Stimulated activated naive CD4-positive, alpha-beta T cell (primary cell): ENCODE results near the gene OR8K5.
"Not testable (repeated sequence)": the region's sequence is repeated elsewhere in the genome, so short reads cannot be mapped to it uniquely, and the experiment has no call there.

Source experiments
- DNase-seq, 6 experiments: peaks; one replicate each; lab custom pipeline; 2025; lab: John Stamatoyannopoulos, UW

The OR8K5 gene

GRCh38 chr11:56160217-56160616, at the start of gene OR8K5:
Gene OR8K5, minus strand, starts transcription at chr11:56160317. Its CDS starts 0 bp downstream, at chr11:56160317.
- DNase-seq = no peak

GRCh38 chr11:56207790-56208189, 47.7 kb upstream of the OR8K5 start:
- no peak for DNase-seq

- DNase-seq = no peak
Measured at GRCh38 chr11:56197367-56197766, 37.2 kb upstream of the OR8K5 start.

GRCh38 chr11:56196705-56197104, 36.6 kb upstream of the OR8K5 start:
- no peak for DNase-seq

GRCh38 chr11:56188602-56189001, 28.5 kb upstream of the OR8K5 start:
- no peak for DNase-seq

GRCh38 chr11:56183459-56183858, 23.3 kb upstream of the OR8K5 start:
- no peak for DNase-seq

- DNase-seq = no peak
Measured at GRCh38 chr11:56176318-56176717, 16.2 kb upstream of the OR8K5 start, which contains the start of gene OR5J2. Gene OR5J2, plus strand, starts transcription at chr11:56176618. Its CDS starts 0 bp downstream, at chr11:56176618.

- DNase-seq = no peak
Measured at GRCh38 chr11:56172256-56172830, 12.2 kb upstream of the OR8K5 start.

GRCh38 chr11:56163804-56164203, 3.7 kb upstream of the OR8K5 start:
- DNase-seq = no peak

- no peak for DNase-seq
Measured at GRCh38 chr11:56152333-56152732, 7.8 kb downstream of the OR8K5 start.

GRCh38 chr11:56151376-56151775, 8.7 kb downstream of the OR8K5 start:
- DNase-seq = no peak

GRCh38 chr11:56143681-56144080, 16.4 kb downstream of the OR8K5 start:
- not testable (repeated sequence) for DNase-seq

- DNase-seq = no peak
Measured at GRCh38 chr11:56140151-56140661, 19.9 kb downstream of the OR8K5 start, which contains the start of gene OR8J3. Gene OR8J3, minus strand, starts transcription at chr11:56140201. Its CDS starts 2,483 bp downstream, at chr11:56137718.

GRCh38 chr11:56122073-56122472, 38.0 kb downstream of the OR8K5 start, which contains the start of gene OR8H3:
Gene OR8H3, plus strand, starts transcription at chr11:56122373. Its CDS starts 0 bp downstream, at chr11:56122373.
- DNase-seq = no peak
